SH-SY5Y (cell line): Measurements from ENCODE around the gene LRRN2.

Experiments
- GATA2 ChIP-seq: IDR thresholded peaks from 2 replicates; pipeline ENCODE4 v1.6.1; 2011; ENCODE audit warnings: mild to moderate bottlenecking, low read depth, low read length
- GATA3 ChIP-seq: IDR thresholded peaks from 2 replicates; pipeline ENCODE4 v1.6.1; 2011; ENCODE audit warnings: low read depth, mild to moderate bottlenecking, low read length, moderate library complexity

DNA sequence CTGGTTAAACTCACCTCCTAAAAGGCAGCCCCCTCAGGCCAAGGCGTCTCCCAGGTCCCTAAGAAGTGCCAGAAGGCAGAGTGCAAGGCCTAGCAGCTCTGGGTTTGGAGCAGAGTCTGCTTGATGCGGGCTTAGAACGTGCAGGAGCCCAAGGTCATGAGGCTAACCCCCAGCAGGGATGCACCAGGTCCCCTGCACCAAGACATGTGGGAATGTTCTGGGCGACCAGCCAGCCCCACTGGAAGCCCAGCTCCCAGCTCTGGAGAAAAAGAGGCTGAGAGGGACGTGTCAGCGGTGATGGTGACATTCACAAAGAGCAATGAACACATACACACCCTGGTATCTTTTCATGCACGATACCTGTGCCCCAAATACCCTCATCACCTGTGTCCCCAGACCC lies 5.1 kb downstream of the LRRN2 start:
- TF ChIP-seq GATA3 = no peak
- TF ChIP-seq GATA2 = no peak
